Measurements from ENCODE around the gene AP1AR. TPM values are rescaled to one million over a fixed set of nuclear protein-coding genes. Genes with fewer than 3 reads are reported as not detected.

Gene AP1AR
- total and polyA plus RNA-seq, 4 donors = 7.6 to 14.7 (median 7.8) TPM

- H3K27ac ChIP-seq (ENCODE audit: low read depth in 1 of 2, low read length in 2 of 2) = no peak overlapping the region
- DNase-seq (ENCODE audit: low spot score) = no peak
- H3K36me3 ChIP-seq (ENCODE audit: control insufficient read depth in 4 of 4, insufficient read depth in 3 of 4, low read depth in 1 of 4, low read length in 3 of 4) = peaks cover 0 to 3% (median 0%) of the 10 kb centered on the region in 4 donors
- no peaks in the 10 kb centered on the region for H3K27me3 ChIP-seq (ENCODE audit: control insufficient read depth in 4 of 4, insufficient read depth in 4 of 4, low read length in 3 of 4)
- no peaks in the 10 kb centered on the region for H3K9me3 ChIP-seq (ENCODE audit: control insufficient read depth in 4 of 4, low read length in 3 of 4)
- H3K4me1 ChIP-seq (ENCODE audit: control insufficient read depth in 4 of 4, insufficient read depth in 4 of 4, low read length in 3 of 4) = peaks cover 0 to 4% (median 3%) of the 10 kb centered on the region in 4 donors
- no peak for TF ChIP-seq HNF4A (conservative IDR thresholded peaks at IDR 0.05)
- no peak for TF ChIP-seq JUND (IDR thresholded peaks at IDR 0.05)
- TF ChIP-seq MAX (IDR thresholded peaks at IDR 0.05) = no peak
- TF ChIP-seq GABPA (IDR thresholded peaks at IDR 0.05 in 1 of 2, conservative IDR thresholded peaks at IDR 0.05 in 1 of 2) = no peak
- no peak for TF ChIP-seq FOXA2 (IDR thresholded peaks at IDR 0.05)
- TF ChIP-seq REST (IDR thresholded peaks at IDR 0.05) = no peak
- TF ChIP-seq HNF4G (IDR thresholded peaks at IDR 0.05) = no peak
- no peak for TF ChIP-seq RXRA (IDR thresholded peaks at IDR 0.05)
- TF ChIP-seq NR2F2 (IDR thresholded peaks at IDR 0.05) = no peak
- no peak for TF ChIP-seq YY1 (IDR thresholded peaks at IDR 0.05)
- TF ChIP-seq CTCF (IDR thresholded peaks at IDR 0.05; ENCODE audit: low read depth, low read length, missing input control) = no peak
- TF ChIP-seq ZBTB33 (IDR thresholded peaks at IDR 0.05) = no peak
- TF ChIP-seq SP1 (IDR thresholded peaks at IDR 0.05) = no peak
- no peak for TF ChIP-seq EGR1 (IDR thresholded peaks at IDR 0.05; ENCODE audit: low read depth in 2 of 2)
- no peak for TF ChIP-seq RAD21 (IDR thresholded peaks at IDR 0.05)
- TF ChIP-seq TAF1 (conservative IDR thresholded peaks at IDR 0.05) = no peak
- no peak for TF ChIP-seq FOXA1 (IDR thresholded peaks at IDR 0.05)
- TF ChIP-seq ATF3 (IDR thresholded peaks at IDR 0.05) = no peak
- WGBS = 79% methylated on average over 4 of the region's 4 CpGs
- no peak overlapping the region for H3K9ac ChIP-seq (ENCODE audit: low read depth in 1 of 2, low read length in 2 of 2)
- H3K4me3 ChIP-seq (ENCODE audit: low read depth in 1 of 3, low read length in 3 of 3) = no peak overlapping the region
These were observed 68.1 kb downstream of the AP1AR start for GRCh38 chr4:112299721-112300120.
